HepG2 (cell line): ENCODE measurements around the gene UPF3B. TPM values are rescaled to one million over a fixed set of nuclear protein-coding genes. Genes with fewer than 3 reads are reported as not detected.

Experiments used
- CBX5 ChIP-seq: sonication (generic); formaldehyde crosslinking; IDR thresholded peaks from 2 replicates; pipeline ENCODE4 v1.4.0; 2020; ENCODE audit warnings: missing genetic modification reagents, borderline replicate concordance
- CCDC6 ChIP-seq: sonication (generic); formaldehyde crosslinking; IDR thresholded peaks from 2 replicates; pipeline ENCODE4 v1.8.1; 2022; ENCODE audit warnings: mild to moderate bottlenecking, missing genetic modification reagents, moderate library complexity
- ELF1 ChIP-seq: sonication (generic); formaldehyde crosslinking; IDR thresholded peaks from 2 replicates; pipeline ENCODE4 v1.4.0; 2020; ENCODE audit warnings: missing genetic modification reagents
- FOSL1 ChIP-seq: sonication (generic); formaldehyde crosslinking; IDR thresholded peaks from 2 replicates; pipeline ENCODE4 v1.9.0; 2021; ENCODE audit warnings: missing genetic modification reagents, borderline replicate concordance
- GPN1 ChIP-seq: sonication (generic); formaldehyde crosslinking; IDR thresholded peaks from 2 replicates; pipeline ENCODE4 v1.5.1; 2020; ENCODE audit warnings: missing genetic modification reagents, borderline replicate concordance
- HDAC6 ChIP-seq: fragments of 200-600 bp; sonication (generic); IDR thresholded peaks from 2 replicates; pipeline ENCODE4 v1.7.0; 2017; ENCODE audit warnings: mild to moderate bottlenecking, antibody characterized with exemption, low read length, low read depth
- KMT2B ChIP-seq: IDR thresholded peaks from 2 replicates; pipeline ENCODE4 v1.6.1; 2016; ENCODE audit warnings: missing genetic modification reagents, missing compliant biosample characterization
- NCOA5 ChIP-seq: sonication (generic); formaldehyde crosslinking; IDR thresholded peaks from 2 replicates; pipeline ENCODE4 v1.4.0; 2020; ENCODE audit warnings: missing genetic modification reagents
- NFE2 ChIP-seq: sonication (generic); formaldehyde crosslinking; IDR thresholded peaks from 2 replicates; pipeline ENCODE4 v1.4.0; 2020; ENCODE audit warnings: missing genetic modification reagents
- NFIC ChIP-seq: IDR thresholded peaks from 2 replicates; pipeline ENCODE4 v1.6.1; 2012; ENCODE audit warnings: mild to moderate bottlenecking, low read length, inconsistent platforms
- RAD21 ChIP-seq: fragments of 450-650 bp; formaldehyde crosslinking; IDR thresholded peaks from 2 replicates; pipeline ENCODE4 v1.5.0; 2020; ENCODE audit warnings: mild to moderate bottlenecking
- RBFOX2 ChIP-seq: fragments of 200-400 bp; formaldehyde crosslinking; IDR thresholded peaks from 2 replicates; pipeline ENCODE4 v1.6.1; 2017; ENCODE audit warnings: low read depth, mild to moderate bottlenecking, low read length
- SMAD3 ChIP-seq: sonication (generic); formaldehyde crosslinking; IDR thresholded peaks from 2 replicates; pipeline ENCODE4 v1.4.0; 2020; ENCODE audit warnings: missing genetic modification reagents
- SRY ChIP-seq: sonication (generic); formaldehyde crosslinking; IDR thresholded peaks from 2 replicates; pipeline ENCODE4 v1.8.0; 2022; ENCODE audit warnings: mild to moderate bottlenecking, missing genetic modification reagents
- TERF1 ChIP-seq: sonication (generic); formaldehyde crosslinking; IDR thresholded peaks from 2 replicates; pipeline ENCODE4 v1.8.0; 2022; ENCODE audit warnings: mild to moderate bottlenecking, missing genetic modification reagents, moderate library complexity
- ZFP82 ChIP-seq: sonication (generic); formaldehyde crosslinking; IDR thresholded peaks from 2 replicates; pipeline ENCODE4 v1.5.1; 2020; ENCODE audit warnings: mild to moderate bottlenecking, missing genetic modification reagents, borderline replicate concordance
- ZFX ChIP-seq: sonication (generic); formaldehyde crosslinking; IDR thresholded peaks from 2 replicates; pipeline ENCODE4 v1.4.0; 2020; ENCODE audit warnings: mild to moderate bottlenecking, low read depth, missing genetic modification reagents, moderate library complexity
- ZNF101 ChIP-seq: sonication (generic); formaldehyde crosslinking; IDR thresholded peaks from 2 replicates; pipeline ENCODE4 v1.4.0; 2020; ENCODE audit warnings: mild to moderate bottlenecking, low read depth, missing genetic modification reagents, borderline replicate concordance
- ZNF263 ChIP-seq: sonication (generic); formaldehyde crosslinking; IDR thresholded peaks from 2 replicates; pipeline ENCODE4 v1.4.0; 2020; ENCODE audit warnings: missing genetic modification reagents
- ZNF331 ChIP-seq: sonication (generic); formaldehyde crosslinking; IDR thresholded peaks from 2 replicates; pipeline ENCODE4 v1.4.0; 2020; ENCODE audit warnings: missing genetic modification reagents
- ZNF468 ChIP-seq: sonication (generic); formaldehyde crosslinking; IDR thresholded peaks from 2 replicates; pipeline ENCODE4 v1.8.0; 2022; ENCODE audit warnings: mild to moderate bottlenecking, moderate library complexity, missing genetic modification reagents
- ZNF570 ChIP-seq: sonication (generic); formaldehyde crosslinking; IDR thresholded peaks from 2 replicates; pipeline ENCODE4 v1.4.0; 2020; ENCODE audit warnings: mild to moderate bottlenecking, missing genetic modification reagents, borderline replicate concordance
- ZNF639 ChIP-seq: conservative IDR thresholded peaks from 2 replicates; pipeline ENCODE4 v1.6.1; 2018; ENCODE audit warnings: missing genetic modification reagents
- ZNF792 ChIP-seq: IDR thresholded peaks from 2 replicates; pipeline ENCODE4 v1.6.1; 2016
- ZNF841 ChIP-seq: sonication (generic); formaldehyde crosslinking; IDR thresholded peaks from 2 replicates; pipeline ENCODE4 v1.8.1; 2023; ENCODE audit warnings: missing genetic modification reagents, borderline replicate concordance
- polyA plus RNA-seq, 8 experiments: library from polyadenylated mRNA; depleted of rRNA in 3 of 8; stranded (reverse) in 7 of 8; unstranded in 1 of 8; fragments of >200 nt; fragmentation: Illumina TruSeq in 4 of 8; extraction: Trizol in 4 of 8; gene quantifications; 2 replicates each; pipeline versions ENCODE4 v1.2.1 to v1.2.3, GENCODE V29; 2011 to 2016; ENCODE audit warnings: low read depth in 4 of 8, missing spikeins in 1 of 8, mixed read lengths in 1 of 8; ENCODE audit not compliant: insufficient read depth in 1 of 8
- total RNA-seq, 5 experiments: library from RNA; depleted of rRNA; stranded (reverse); fragments of >200 nt; fragmentation: Illumina TruSeq; extraction: Trizol; gene quantifications; 2 replicates each; pipeline ENCODE4 v1.2.3, GENCODE V29; 2016; ENCODE audit warnings: low read depth in 1 of 5
- TF ChIP-seq, protein P1 (sequence below): sonication (generic); formaldehyde crosslinking; IDR thresholded peaks from 2 replicates; pipeline ENCODE4 v1.4.0; 2020; ENCODE audit warnings: low read depth, mild to moderate bottlenecking, missing genetic modification reagents
- TF ChIP-seq, protein P2 (sequence below): sonication (generic); formaldehyde crosslinking; IDR thresholded peaks from 2 replicates; pipeline ENCODE4 v1.5.0; 2020; ENCODE audit warnings: missing genetic modification reagents, mild to moderate bottlenecking, borderline replicate concordance
- TF ChIP-seq, protein P3 (sequence below): sonication (generic); formaldehyde crosslinking; IDR thresholded peaks from 2 replicates; pipeline ENCODE4 v1.4.0; 2020; ENCODE audit warnings: mild to moderate bottlenecking, missing genetic modification reagents

UPF3B gene
- total and polyA plus RNA-seq, 2 of the 13 experiments (the other 11 are each of a cell fraction or from before 2014, with no cell fraction given) = 5.2 to 7.2 TPM

DNA sequence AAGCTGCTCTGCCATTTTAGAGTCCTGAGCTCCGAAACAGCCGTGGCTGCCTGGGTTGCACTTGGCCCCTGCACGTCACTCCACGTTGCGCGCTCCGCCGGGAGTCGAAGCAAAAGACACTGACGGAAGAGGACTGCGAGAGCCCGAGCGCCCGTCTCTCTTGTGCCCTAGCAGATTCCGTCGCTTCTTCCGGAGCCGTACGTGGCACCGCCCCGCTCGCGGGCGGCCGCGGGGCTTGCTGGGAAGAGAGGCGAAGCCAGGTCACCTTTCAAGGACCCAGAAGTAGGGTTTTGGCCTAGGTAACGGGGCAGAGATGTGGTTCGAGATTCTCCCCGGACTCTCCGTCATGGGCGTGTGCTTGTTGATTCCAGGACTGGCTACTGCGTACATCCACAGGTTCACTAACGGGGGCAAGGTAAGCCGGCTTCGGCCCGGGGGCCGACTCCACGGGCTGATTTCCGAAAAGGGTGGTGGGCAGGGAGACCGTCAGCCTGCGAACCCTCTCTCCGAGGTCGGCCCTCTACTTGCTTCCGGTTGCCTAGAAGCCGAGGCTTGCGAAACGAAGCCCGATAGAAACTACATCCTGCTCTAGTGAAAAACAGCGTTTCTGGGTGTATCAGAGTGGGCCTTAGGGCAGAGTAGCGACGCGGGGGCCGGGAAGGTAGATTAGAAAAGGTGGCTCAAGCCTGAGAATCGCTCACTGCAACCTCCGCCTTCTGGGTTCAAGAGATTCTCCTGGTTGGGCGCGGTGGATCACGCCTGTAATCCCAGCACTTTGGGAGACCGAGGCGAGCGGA, 19.0 kb upstream of the UPF3B start, which contains the start of the genes NDUFA1 and RNF113A (continued):
- no peak for TF ChIP-seq ZNF841
- TF ChIP-seq, protein P1, sequence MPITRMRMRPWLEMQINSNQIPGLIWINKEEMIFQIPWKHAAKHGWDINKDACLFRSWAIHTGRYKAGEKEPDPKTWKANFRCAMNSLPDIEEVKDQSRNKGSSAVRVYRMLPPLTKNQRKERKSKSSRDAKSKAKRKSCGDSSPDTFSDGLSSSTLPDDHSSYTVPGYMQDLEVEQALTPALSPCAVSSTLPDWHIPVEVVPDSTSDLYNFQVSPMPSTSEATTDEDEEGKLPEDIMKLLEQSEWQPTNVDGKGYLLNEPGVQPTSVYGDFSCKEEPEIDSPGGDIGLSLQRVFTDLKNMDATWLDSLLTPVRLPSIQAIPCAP (CRISPR knock-in tag) = no peak
- no peak for TF ChIP-seq NFE2 (CRISPR knock-in tag)
- TF ChIP-seq ZNF331 (CRISPR knock-in tag) = 0 out of 2 replicates have a peak, but pooled peaks have one; percentile 40
- no peak for TF ChIP-seq SMAD3 (CRISPR knock-in tag)
- no peak for TF ChIP-seq NCOA5 (CRISPR knock-in tag)
- TF ChIP-seq HDAC6 = no peak
- peak; percentile 87 for TF ChIP-seq RBFOX2
- TF ChIP-seq CCDC6 (CRISPR knock-in tag) = no peak
- TF ChIP-seq ZNF570 (CRISPR knock-in tag) = no peak
- no peak for TF ChIP-seq SRY (CRISPR knock-in tag)
- TF ChIP-seq GPN1 (CRISPR knock-in tag) = no peak
- TF ChIP-seq KMT2B (CRISPR knock-in tag) = peak; percentile 70
- TF ChIP-seq TERF1 (CRISPR knock-in tag) = no peak
- TF ChIP-seq RAD21 = no peak
- TF ChIP-seq, protein P2, sequence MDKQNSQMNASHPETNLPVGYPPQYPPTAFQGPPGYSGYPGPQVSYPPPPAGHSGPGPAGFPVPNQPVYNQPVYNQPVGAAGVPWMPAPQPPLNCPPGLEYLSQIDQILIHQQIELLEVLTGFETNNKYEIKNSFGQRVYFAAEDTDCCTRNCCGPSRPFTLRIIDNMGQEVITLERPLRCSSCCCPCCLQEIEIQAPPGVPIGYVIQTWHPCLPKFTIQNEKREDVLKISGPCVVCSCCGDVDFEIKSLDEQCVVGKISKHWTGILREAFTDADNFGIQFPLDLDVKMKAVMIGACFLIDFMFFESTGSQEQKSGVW (CRISPR knock-in tag) = no peak
- no peak for TF ChIP-seq ZNF792 (CRISPR knock-in tag)
- TF ChIP-seq, protein P3, sequence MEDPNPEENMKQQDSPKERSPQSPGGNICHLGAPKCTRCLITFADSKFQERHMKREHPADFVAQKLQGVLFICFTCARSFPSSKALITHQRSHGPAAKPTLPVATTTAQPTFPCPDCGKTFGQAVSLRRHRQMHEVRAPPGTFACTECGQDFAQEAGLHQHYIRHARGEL (CRISPR knock-in tag) = no peak
- no peak for TF ChIP-seq NFIC
- TF ChIP-seq ZNF101 = no peak
- TF ChIP-seq CBX5 (CRISPR knock-in tag) = no peak; the same call in 1 of the 2 replicates
- TF ChIP-seq FOSL1 (CRISPR knock-in tag) = no peak
- TF ChIP-seq ELF1 (CRISPR knock-in tag) = peak; percentile 79
- peak; percentile 60; the same call in 1 of the 2 replicates for TF ChIP-seq ZNF263 (CRISPR knock-in tag)
- TF ChIP-seq ZNF468 (CRISPR knock-in tag) = no peak
- TF ChIP-seq ZFP82 = no peak
- peak; percentile 97 for TF ChIP-seq ZFX (CRISPR knock-in tag)
- peak; percentile 61; the same call in 1 of the 2 replicates for TF ChIP-seq ZNF639 (CRISPR knock-in tag)
